ENCODE results near the gene PLIN5.
"Not testable (repeated sequence)": the region's sequence is repeated elsewhere in the genome, so short reads cannot be mapped to it uniquely, and the experiment has no call there.

Gene PLIN5

DNA sequence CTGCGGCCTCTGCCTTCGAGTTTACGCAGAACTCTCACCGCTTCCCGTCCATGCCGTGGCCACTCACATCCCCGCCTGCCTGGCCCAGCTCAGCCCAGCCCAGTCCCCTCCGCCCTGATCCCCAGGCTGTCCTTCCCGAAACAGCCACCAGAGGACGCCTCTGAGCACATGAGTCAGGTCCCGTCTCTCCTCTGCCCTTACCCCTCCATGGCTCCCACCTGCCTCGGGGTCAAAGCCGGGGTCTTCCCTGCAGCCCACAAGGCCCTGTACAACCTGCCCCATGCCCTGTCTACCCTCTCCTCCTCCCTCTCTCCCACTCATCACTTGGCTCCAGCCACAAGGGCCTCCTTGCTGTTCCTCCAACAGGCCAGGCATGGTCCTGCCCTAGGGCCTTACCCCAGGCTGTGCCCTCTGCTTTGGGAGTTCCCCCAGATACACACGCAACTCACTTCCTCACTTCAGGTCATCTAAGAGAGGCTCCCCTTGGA lies 32.6 kb upstream of the PLIN5 start:
- peak; percentile 89 for DNase-seq

DNA sequence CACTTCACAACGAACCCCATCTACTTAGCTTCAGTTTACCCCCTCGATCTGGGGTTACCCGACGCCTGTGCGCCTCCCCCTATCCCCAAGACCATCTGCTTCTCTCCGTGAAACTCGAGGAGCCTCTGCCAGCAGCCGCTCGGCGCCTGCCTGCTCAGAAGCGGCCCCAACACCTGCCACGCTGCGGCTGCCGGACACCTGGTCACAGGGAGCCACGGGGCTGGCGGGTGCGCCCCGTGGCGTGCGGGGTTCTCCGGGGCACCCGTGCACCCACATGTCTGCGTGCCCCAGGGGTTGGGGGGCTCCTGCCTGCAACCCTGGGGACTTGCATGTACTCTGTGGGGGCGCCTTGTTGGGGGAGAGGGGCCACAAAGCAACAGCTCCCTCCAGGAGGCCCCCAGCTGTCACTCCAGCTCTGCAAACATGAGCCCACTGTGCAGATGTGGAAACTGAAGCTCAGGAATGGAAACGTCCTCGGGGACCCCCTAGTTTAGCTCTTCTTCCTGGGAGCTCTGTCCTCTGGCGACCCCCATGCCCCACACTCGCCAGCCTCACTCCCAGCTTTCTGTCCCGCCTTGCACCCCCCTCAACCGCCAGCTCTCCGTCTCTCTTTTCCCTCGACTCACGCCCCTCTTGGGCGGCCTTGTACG lies 31.5 kb upstream of the PLIN5 start:
- no peak for DNase-seq

DNA sequence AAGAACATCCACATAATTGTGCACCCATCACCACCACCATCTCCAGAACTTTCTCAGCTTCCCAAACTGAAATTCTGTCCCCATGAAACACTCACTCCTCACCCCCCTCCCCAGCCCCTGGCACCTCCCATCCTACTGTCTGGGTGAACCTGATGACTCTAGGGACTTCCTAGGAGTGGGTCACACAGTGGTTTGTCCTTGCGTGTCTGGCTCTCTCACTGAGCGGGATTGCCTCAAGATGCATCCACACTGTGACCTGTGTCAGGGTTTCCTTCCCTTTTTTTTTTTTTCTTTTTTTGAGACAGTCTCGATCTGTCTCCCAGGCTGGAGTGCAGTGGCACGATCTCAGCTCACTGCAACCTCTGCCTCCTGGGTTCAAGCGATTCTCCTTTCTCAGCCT lies 28.5 kb upstream of the PLIN5 start:
- not testable (repeated sequence) for DNase-seq

DNA sequence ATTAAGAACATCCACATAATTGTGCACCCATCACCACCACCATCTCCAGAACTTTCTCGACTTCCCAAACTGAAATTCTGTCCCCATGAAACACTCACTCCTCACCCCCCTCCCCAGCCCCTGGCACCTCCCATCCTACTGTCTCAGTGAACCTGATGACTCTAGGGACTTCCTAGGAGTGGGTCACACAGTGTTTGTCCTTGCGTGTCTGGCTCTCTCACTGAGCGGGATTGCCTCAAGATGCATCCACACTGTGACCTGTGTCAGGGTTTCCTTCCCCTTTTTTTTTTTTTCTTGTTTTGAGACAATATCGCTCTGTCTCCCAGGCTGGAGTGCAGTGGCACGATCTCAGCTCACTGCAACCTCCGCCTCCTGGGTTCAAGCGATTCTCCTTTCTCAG lies 27.1 kb upstream of the PLIN5 start:
- peak; percentile 57 for DNase-seq

DNA sequence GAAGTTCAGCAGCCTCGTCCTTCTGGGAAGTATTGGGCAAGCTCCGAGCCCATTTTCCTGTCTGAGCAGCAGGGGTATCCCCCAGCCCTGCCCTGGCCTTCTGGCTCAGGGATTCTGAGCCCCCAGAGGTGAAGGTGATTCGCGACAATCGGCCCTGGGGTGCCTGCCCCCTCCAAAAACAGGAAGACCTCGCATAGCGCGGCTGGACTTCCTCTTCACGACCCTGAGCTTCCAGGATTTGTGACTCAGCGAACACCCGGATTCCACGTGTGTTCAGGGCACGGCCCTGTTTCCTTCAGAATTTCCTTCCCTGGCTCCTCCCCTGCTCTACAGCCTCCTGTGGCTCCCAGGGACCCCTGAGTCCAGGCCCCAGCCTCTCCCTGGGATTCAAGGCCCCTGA lies 24.5 kb upstream of the PLIN5 start, which contains the start of gene SEMA6B:
Gene SEMA6B (minus strand): TSS at position 116 of the 400 bp plus-strand sequence. CDS start 1,227 bp downstream, outside the sequence.
- no peak for DNase-seq

DNA sequence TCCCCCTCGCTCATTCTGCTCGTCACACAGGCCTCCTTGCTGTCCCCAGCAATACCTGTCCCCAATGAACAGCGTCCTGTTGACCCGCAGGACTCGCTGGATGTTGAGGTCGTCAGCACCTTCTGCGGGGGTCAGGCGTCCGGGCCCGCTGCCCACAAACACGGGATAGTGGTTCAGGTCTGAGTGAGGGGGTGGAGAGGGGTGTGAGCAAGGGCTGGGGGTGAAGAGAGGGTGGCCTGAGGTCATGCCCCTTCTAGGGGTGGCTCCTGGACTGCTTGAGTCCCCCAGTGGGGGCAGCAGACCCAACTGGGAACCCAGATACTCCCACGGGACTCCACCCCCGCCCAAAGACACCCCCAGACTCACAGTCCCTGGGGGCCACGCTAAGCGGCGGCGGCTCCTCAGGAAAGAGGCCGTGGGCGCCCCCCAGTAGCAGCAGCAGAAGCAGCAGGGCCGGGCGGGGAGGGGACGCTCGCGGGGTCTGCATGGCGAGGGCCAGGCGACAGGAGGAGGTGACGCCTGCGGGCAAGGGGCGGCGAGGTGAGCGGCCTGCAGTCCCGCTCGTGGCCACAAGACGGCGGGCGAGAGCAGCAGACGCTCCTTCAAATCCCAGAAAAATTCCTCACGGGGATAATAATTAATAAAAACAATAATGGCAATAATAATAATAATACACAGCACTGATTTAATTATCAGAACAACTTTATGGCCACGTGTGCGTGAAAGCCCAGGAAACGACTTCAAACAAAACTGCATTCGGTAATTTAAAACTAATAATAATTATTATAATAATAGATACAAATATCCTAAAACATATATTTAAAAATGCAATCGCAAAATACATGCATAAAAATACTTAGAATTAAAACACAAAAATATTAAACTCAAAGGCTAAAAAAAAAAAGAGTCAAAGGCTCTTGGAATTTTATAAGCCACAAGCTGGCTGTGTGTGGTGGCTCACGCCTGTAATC lies 23.2 kb upstream of the PLIN5 start:
- DNase-seq = peak; percentile 75

DNA sequence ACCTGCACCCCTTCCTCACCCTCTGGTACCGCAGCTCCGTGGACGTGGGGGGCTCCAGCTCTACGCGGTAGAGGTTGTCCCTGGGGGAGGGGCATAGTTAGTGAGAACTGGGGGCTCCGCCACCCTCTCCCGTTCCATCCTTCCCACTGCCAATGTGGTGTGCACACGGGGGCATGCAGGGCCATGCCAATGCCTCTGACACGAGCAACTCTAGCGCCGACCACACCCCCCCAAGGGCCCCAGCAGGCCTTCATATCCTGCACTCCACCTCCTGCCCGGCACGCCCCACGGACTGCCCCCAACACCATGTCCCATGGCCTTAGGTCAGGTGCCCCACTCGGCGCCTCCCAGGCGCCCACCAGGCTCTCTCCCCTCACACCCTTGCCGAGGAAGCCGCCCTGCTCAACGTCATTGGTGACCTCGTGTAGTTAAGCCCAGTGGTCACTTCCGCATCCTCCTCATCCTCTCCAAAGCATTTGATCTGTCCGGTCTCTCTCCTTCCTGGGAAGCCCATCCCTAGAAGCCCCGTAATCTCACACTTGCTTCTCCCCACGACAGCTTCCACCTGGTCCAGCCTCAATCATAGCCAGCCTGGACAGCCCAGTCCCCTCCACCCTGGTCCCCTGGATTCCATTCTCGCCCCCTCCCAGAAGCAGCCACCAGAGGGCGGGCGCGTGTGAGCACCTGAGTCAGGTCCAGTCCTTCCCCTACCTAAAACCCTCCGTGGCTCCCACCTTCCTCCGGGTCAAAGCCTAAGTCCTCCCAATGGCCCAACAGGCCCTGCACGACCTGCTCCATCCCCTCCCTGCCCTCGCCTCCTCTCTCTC lies 22.3 kb upstream of the PLIN5 start:
- DNase-seq = no peak

DNA sequence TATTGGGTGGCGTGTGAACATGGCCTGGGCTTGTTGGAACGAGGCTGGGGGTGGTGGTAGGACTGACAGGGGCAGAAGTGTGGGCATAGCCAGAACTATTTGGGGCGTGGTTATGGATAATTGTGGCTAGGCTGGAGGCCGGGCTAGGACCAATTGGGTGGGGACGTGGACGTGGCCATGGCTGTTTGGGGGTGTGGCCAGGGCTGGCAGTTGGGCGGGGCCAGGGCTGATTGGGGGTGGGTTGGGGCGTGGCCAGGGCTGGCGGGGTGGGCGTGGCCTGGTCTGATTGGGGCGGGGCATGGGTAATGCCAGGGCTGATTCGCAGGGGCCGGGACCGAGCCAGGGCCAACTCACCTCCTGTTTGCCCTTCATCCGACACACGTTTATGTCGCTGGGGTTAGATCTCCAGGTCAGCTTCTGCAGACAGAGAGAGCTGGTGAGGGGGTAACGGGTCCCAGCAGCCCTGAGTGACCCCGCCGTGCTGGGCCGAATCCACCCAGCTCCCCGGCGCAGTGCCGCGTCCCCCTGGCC lies 21.6 kb upstream of the PLIN5 start:
- peak; percentile 93 for DNase-seq

DNA sequence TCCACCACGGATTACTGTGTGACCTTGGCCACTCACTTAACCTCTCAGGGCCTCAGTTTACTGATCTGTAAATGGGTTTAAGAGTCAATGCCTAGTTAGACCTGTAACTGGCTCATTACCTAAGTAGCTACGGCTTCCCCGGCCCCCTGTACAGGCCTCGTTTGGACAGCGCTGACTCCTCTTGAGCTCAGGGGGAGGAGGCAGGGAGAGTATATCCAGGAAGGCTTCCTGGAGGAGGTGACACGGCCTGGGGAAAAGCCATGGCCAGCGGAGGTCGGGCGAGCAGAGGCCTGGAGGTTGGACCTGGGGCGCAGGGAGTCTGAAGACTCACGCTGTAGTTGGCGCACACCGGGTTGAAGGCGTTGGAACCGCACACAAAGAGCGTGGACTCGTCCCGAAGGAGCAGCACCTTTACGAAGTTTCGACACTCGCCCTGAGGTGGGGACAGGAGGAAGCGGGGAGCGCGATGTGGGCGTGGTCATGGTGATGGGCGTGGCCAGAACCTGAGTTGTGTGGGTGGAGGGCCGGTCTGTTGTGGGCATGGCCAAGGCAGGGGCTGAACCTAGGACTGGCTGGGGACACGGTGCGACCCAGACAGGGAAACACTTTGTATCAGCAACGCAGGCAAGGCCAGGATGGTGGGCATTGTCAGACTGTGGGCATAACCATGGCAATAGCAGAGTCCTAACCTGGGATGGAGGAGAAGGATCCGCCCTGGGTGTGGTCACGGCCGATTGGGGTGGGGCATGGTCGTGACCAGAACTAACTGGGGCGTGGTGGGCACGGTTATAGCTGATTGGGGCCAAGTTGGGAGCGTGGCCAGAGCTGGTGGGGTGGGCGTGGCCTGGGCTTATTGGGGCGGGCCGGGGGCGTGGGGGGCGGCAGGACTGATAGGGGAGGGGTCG lies 20.9 kb upstream of the PLIN5 start:
- DNase-seq = peak; percentile 88

DNA sequence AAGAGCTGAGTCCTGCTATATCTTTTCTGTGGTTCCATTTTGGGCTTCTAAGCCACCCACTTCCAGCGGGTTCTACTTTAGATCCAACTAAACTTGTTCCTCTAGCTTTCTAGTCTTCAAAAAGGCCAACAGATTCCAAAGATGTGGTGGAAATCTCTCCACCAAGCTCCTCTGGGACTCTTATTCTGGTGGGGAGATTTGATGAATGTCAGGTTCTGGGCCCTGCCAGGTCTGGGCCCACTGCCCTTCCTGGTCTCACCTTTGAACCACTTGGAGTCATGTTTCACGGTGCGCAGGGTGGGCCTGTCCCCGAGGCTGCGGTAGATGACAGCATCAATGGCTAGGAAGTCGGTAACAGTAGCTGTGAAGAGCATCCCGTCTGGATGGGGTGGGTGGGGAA lies 19.7 kb upstream of the PLIN5 start:
- DNase-seq = no peak

DNA sequence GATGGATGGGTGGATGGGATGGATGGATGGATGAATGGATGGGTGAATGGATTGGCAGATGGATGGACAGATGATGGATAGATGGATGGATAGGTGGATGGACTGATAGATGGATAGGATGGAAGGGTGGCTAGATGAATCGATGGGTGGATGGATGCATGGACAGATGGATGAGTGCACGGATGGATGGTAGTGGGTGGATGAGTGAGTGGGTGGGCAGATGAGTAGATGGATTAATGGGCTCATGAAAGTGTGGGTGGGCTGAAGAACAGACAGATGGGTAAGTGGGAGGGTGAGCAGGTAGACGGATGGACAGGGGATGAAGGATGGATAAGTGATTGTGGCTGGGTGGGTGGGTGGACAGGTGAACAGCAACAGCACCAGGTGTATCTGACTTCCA lies 18.8 kb upstream of the PLIN5 start:
- DNase-seq = no peak

DNA sequence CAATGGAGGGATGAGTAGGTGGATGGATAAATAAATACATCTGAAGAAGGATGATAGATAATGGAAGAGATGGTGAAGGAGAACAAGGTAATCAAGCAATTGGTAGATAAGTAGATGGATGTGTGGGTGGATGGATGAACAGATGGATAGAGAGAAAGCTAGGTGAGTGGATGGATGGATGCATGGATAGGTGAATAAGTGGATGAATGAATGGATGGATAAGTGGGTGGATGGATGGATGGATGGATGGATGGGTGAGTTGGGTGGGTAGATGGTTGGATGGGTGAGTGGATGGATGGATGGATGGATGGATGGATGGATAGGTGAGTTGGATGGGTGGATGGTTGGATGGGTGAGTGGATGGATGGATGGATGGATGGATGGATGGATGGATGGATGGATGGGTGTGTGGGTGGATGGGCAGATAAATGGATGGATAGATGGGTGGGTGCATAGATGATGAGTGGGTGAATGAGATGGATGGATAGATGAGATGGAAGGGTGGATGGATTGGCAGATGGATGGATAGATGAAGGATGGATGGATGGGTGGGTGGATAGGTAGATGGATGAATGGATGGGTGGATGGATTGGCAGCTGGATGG lies 18.2 kb upstream of the PLIN5 start:
- no peak for DNase-seq

DNA sequence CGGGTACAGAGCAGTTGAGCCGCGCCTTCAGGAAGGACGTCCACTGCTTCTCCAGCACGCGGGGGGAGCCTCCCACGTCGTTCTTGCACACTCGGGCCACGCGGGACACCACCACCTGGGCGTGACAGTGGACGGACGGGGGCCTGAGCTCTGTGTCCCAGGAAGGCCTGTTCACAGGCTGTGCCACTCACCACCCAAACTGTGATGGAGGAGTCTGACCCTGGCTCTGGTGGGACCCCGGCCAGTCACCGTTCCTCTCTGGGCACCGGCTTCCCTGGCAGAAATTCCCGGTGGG lies 17.4 kb upstream of the PLIN5 start:
- no peak for DNase-seq

DNA sequence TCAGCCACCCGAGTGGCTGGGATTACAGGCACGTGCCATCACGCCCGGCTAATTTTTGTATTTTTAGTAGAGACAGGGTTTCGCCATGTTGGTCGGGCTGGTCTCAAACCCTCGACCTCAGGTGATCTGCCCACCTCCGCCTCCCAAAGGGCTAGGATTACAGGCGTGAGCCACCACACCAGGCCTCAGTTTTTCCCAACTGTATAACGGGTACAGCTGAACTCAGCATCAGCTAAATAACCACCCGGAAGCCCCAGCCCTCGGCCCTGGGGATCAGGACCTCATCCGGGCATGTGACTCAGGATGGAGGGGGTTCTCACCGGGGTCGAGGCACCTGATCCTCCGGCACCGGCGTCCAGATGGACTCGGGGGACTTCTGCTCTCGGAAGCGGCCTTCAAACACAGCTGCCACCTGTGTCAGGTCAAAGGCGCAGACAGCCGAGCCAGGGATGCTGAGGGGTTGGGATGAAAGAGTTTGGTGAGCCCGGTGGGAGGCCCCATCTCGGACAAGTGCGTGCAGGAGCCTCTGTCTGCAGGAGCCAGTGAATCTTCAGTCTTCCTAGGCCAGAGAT lies 15.5 kb upstream of the PLIN5 start:
- DNase-seq = no peak

DNA sequence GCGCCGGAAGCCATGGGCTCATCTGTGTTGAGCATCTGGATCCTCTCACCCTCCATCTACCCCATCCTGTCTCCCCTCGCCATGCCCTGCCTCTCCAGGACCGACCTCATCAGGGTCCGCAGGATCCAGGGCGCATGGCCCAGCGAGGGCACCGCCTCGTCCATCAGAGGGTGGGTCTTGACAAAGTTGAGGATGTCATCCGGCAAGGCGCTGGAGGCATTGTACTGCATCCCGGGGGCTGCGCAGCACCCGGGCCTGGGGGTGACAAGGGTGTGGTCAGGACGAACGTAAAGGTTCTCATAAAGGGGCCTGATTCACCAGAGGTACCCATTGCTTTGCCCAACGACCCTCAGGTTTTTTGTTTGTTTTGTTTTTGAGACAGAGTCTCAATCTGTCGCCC lies 15.0 kb upstream of the PLIN5 start:
- DNase-seq = no peak

DNA sequence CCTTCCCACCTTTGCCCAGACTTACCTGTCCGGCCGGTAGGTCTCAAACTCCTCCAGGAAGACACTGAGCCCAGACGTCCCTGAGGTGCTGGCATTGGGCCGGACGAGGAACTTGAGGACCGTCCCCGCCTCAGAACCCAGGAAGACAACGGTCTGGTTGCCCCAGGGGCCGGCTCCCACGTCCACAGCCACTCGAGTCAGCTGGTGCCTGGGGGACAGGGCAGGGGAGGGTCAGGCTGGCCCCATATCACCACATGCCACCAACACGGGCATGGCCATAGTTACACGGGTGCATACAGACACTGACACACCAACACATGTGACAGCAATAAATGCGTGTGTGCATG lies 13.2 kb upstream of the PLIN5 start:
- DNase-seq = no peak

DNA sequence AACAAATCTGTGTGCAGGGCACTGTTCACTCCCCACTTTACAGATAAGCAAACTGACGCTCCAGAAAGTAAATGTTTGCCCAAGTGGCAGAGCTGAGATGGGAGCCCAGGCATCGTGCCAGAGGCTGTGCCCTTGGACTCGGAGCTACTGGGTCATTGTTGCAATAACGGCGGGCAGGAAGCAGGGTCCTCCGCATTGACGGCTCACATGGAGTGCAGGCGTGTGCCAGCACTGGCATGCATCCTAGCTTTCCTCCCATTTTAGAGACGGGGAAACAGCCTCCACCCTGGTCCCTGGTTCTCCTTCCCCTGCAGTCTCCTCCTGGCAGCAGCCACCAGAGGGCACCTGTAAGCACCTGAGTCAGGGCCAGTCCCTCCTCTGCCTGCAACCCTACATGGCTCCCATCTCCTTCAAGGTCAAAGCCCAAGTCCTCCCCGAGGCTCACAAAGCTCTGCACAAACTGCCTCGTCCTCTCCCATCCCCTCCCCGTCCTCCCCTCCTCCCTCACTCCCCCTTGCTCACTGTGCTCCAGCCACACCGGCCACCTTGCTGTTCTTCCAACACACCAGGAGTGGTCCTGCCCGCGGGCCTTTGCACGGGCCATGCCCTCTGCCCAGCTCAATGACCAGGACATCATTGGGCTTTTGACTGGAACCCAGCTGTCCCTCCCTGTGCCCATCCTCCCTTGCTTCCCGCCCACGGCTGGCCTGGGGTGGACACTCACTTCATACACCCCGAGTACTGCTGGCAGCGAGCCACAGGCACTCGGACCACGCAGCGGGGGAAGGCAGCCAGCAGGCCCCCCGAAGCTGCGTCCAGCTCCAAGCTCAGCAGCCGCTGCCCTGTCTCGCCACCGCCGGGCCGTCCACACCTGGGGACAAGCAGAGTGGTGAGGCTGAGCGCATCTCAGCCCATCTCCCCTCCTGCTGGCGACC lies 12.5 kb upstream of the PLIN5 start:
- peak; percentile 46 for DNase-seq

DNA sequence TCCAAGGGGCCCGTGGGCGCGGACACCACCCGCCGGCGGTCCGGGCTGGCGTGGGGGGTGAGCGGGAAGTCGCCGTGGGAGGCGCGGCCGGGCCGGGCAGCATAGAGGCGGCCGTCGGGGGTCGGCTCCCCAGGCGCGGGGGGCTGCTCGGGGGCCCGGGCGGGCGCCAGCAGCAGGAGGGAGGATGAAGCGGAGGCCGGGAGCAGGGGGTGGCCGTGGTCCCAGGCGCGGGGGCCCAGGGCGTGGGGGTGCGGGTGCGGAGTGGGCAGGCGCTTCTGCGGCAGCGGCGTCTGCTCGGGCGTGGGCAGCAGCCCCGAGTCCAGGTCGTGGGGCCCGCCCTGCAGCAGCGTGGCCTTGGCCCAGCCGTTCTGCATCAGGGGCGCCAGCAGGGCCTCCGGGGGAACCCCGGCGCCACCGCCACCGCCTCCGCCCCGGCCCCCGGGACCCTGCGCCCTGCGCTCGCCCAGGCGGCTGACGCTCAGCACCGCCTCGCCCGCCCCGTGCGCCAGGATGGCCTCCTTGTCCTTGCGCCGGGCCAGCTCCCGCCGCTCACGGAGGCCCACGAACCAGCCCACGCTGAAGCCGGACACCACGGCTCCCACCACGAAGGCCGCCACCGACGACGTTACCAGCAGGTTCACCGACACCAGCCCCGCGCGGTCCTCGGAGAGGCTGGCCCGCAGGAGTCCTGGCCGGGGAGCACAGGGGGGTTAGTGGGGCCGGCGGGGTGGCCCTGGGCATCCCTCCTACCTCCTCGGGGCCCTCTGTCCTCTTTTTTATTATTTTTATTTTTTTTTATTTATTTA lies 9.0 kb upstream of the PLIN5 start:
- DNase-seq = no peak
